A549 (cell line): ENCODE measurements around the gene PPP1R8. TPM values are rescaled to one million over a fixed set of nuclear protein-coding genes. Genes with fewer than 3 reads are reported as not detected.

Experiments used
- ATAC-seq, 2 experiments: fragments of 200-7000 bp in 1 of 2; fragments of >200 bp in 1 of 2; cut with Nextera tagmentation in 1 of 2; cut with Tn5 transposase in 1 of 2; 3 replicates each; pipeline versions ENCODE4 v1.8.0 to v1.9.1; 2018 to 2020; ENCODE audit warnings: mild to moderate bottlenecking in 1 of 2, moderate library complexity in 1 of 2
- CTCF ChIA-PET: fragments of 300-600 bp; sonication (Branson Sonifier 250); formaldehyde crosslinking; extraction: SDS; loops from one replicate; lab custom pipeline; 2021; ENCODE audit warnings: antibody characterized with exemption, inconsistent platforms; lab: Yijun Ruan, JAX
- POLR2A ChIA-PET: fragments of 350-600 bp; formaldehyde crosslinking; extraction: SDS; loops from one replicate; lab custom pipeline; 2021; ENCODE audit warnings: antibody characterized with exemption, inconsistent platforms; lab: Yijun Ruan, JAX
- DNase-seq, 2 experiments: peaks; one replicate each; pipeline versions ENCODE4 v3.0.0 to v3.0.0-alpha.2; 2011 to 2016; ENCODE audit warnings: low read depth in 1 of 2, low spot score in 1 of 2
- FAIRE-seq: peaks from 2 replicates; lab custom pipeline; 2011; peaks lifted over from hg19 to GRCh38; lab: Jason Lieb, UNC
- H3K27ac ChIP-seq, 2 experiments: fragments of >200 bp; sonication (Bioruptor Twin); formaldehyde crosslinking; 3 replicates each; pipeline ENCODE4 v1.5.1; 2016 to 2017
- H3K4me1 ChIP-seq: fragments of >200 bp; sonication (Bioruptor Twin); formaldehyde crosslinking; 3 replicates; pipeline ENCODE4 v1.6.1; 2016
- H3K4me2 ChIP-seq: fragments of >200 bp; sonication (Bioruptor Twin); formaldehyde crosslinking; 3 replicates; pipeline ENCODE4 v1.6.1; 2016
- H3K4me3 ChIP-seq: fragments of >200 bp; sonication (Bioruptor Twin); formaldehyde crosslinking; 3 replicates; pipeline ENCODE4 v1.5.1; 2016
- H3K9me3 ChIP-seq: fragments of >200 bp; sonication (Bioruptor Twin); formaldehyde crosslinking; 3 replicates; pipeline ENCODE4 v1.6.1; 2016
- ATOH8 ChIP-seq: fragments of 250-450 bp; sonication (Bioruptor Pico); IDR thresholded peaks from 2 replicates; pipeline ENCODE4 v1.5.0; 2020; ENCODE audit warnings: low read depth, mild to moderate bottlenecking, moderate library complexity
- CHD2 ChIP-seq: fragments of 150-350 bp; IDR thresholded peaks from 2 replicates; pipeline ENCODE4 v1.6.1; 2014; ENCODE audit warnings: low read length; ENCODE audit not compliant: partially characterized antibody
- EHF ChIP-seq: fragments of 250-450 bp; sonication (Bioruptor Pico); IDR thresholded peaks from 2 replicates; pipeline ENCODE4 v1.5.0; 2020; ENCODE audit warnings: mild to moderate bottlenecking
- EHMT2 ChIP-seq: fragments of 200-600 bp; sonication (generic); IDR thresholded peaks from 2 replicates; pipeline ENCODE4 v1.6.1; 2016; ENCODE audit warnings: antibody characterized with exemption, low read depth, mild to moderate bottlenecking, moderate library complexity
- EP300 ChIP-seq, 2 experiments: fragments of >200 bp; sonication (Bioruptor Twin); formaldehyde crosslinking; IDR thresholded peaks; 2 replicates in 1 of 2; 3 replicates in 1 of 2; pipeline ENCODE4 v1.6.1; 2016 to 2017
- FOSB ChIP-seq: fragments of 250-450 bp; sonication (Bioruptor Pico); IDR thresholded peaks from 2 replicates; pipeline ENCODE4 v1.5.0; 2020; ENCODE audit warnings: mild to moderate bottlenecking, moderate library complexity
- FOXS1 ChIP-seq: fragments of 250-450 bp; sonication (Bioruptor Pico); IDR thresholded peaks from 2 replicates; pipeline ENCODE4 v1.5.0; 2020; ENCODE audit warnings: mild to moderate bottlenecking, moderate library complexity
- GATA3 ChIP-seq: IDR thresholded peaks from 2 replicates; pipeline ENCODE4 v1.6.1; 2012; ENCODE audit warnings: borderline replicate concordance
- HDAC2 ChIP-seq: fragments of 200-600 bp; sonication (generic); IDR thresholded peaks from 2 replicates; pipeline ENCODE4 v1.6.1; 2016
- HEYL ChIP-seq: fragments of 250-450 bp; sonication (Bioruptor Pico); IDR thresholded peaks from 2 replicates; pipeline ENCODE4 v1.8.0; 2021; ENCODE audit warnings: mild to moderate bottlenecking, moderate library complexity
- HOXA7 ChIP-seq: fragments of 250-450 bp; sonication (Bioruptor Pico); IDR thresholded peaks from 2 replicates; pipeline ENCODE4 v1.5.0; 2020; ENCODE audit warnings: mild to moderate bottlenecking, moderate library complexity
- HOXB5 ChIP-seq: fragments of 250-450 bp; sonication (Bioruptor Pico); IDR thresholded peaks from 2 replicates; pipeline ENCODE4 v1.5.0; 2020; ENCODE audit warnings: mild to moderate bottlenecking, moderate library complexity
- JUNB ChIP-seq: fragments of >200 bp; sonication (Bioruptor Twin); formaldehyde crosslinking; IDR thresholded peaks from 2 replicates; pipeline ENCODE4 v1.6.1; 2016
- KDM1A ChIP-seq: fragments of 200-600 bp; sonication (generic); IDR thresholded peaks from 2 replicates; pipeline ENCODE4 v1.6.1; 2016; ENCODE audit warnings: low read depth, mild to moderate bottlenecking
- MAFK ChIP-seq: fragments of 450-650 bp; IDR thresholded peaks from 2 replicates; pipeline ENCODE4 v1.6.1; 2014; ENCODE audit not compliant: partially characterized antibody
- MAZ ChIP-seq: fragments of 150-350 bp; IDR thresholded peaks from 2 replicates; pipeline ENCODE4 v1.6.1; 2014; ENCODE audit warnings: antibody characterized with exemption, low read depth, low read length, borderline replicate concordance
- PHF8 ChIP-seq: fragments of 200-600 bp; sonication (generic); IDR thresholded peaks from 2 replicates; pipeline ENCODE4 v1.6.1; 2016; ENCODE audit warnings: low read depth, mild to moderate bottlenecking, antibody characterized with exemption, moderate library complexity, borderline replicate concordance
- RARB ChIP-seq: fragments of 250-450 bp; sonication (Bioruptor Pico); IDR thresholded peaks from 2 replicates; pipeline ENCODE4 v1.8.0; 2021; ENCODE audit warnings: mild to moderate bottlenecking, moderate library complexity
- RCOR1 ChIP-seq: fragments of 150-350 bp; IDR thresholded peaks from 2 replicates; pipeline ENCODE4 v1.6.1; 2014; ENCODE audit warnings: antibody characterized with exemption, low read length, low read depth
- RFX5 ChIP-seq: fragments of 450-650 bp; IDR thresholded peaks from 2 replicates; pipeline ENCODE4 v1.7.1; 2014; ENCODE audit warnings: antibody characterized with exemption, mild to moderate bottlenecking, moderate library complexity
- RNF2 ChIP-seq: fragments of 200-600 bp; sonication (generic); IDR thresholded peaks from 2 replicates; pipeline ENCODE4 v1.6.1; 2016; ENCODE audit warnings: low read depth, mild to moderate bottlenecking, antibody characterized with exemption, moderate library complexity, borderline replicate concordance
- SMC3 ChIP-seq: fragments of >200 bp; sonication (Bioruptor Twin); formaldehyde crosslinking; IDR thresholded peaks from 3 replicates; pipeline ENCODE4 v1.6.1; 2018; ENCODE audit warnings: inconsistent platforms
- TP53 ChIP-seq: fragments of 250-450 bp; sonication (Bioruptor Pico); IDR thresholded peaks from 2 replicates; pipeline ENCODE4 v1.5.0; 2021; ENCODE audit warnings: mild to moderate bottlenecking, moderate library complexity
- WGBS: methylation state at CpG from one replicate; pipeline ENCODE4 v1.1.6; 2017; ENCODE audit errors: missing lambda C conversion rate; 5-methylcytosine and 5-hydroxymethylcytosine counted together
- polyA plus RNA-seq, 4 experiments: library from polyadenylated mRNA; depleted of rRNA in 3 of 4; stranded (reverse); fragments of >200 nt; fragmentation: RNase III in 1 of 4; extraction: RNeasy Plus Mini Kit Qiagen cat#74134 plus additional on column Dnase treatment in 1 of 4; gene quantifications; 2 replicates in 3 of 4; 3 replicates in 1 of 4; pipeline ENCODE4 v1.2.3, GENCODE V29; 2011 to 2017
- TF ChIP-seq, protein P1 (sequence below): fragments of >200 bp; sonication (Bioruptor Twin); formaldehyde crosslinking; IDR thresholded peaks from 3 replicates; pipeline ENCODE4 v1.6.1; 2016

PPP1R8 gene
- polyA plus RNA-seq, 2 of the 4 experiments (the other 2 are of a cell fraction) = 34.0 to 42.0 TPM

DNA sequence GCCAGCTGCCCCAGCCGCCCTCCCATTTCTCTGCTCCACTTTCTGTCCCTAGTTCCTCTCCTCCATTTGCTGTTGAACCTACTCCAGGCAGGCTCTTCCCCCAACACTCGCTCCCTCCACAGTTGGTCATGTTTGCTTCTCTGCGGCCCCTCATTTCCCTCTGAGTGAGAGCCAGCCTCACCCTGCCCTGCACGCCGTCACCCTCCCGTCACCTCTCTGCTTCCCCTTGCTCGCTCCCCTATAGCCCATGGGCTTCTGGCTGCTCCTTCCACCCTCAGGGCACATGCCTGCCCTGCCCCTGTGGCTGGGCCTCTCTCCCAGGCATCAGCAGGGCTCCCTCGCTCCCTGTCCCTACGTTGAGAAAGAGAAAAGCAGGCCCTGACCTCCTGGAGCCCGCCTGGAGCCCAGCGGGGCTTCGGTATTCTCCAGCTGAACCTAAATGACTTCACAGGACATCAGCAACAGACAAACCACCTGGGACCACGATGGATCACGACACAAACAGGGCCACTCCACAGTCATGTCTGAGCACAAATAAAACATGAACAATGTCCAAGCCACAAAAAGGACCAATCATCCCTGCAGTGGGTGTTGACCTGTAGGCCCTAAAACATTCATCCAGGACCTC is 28.5 kb downstream of the PPP1R8 start:
- Histone ChIP-seq H3K27ac (no peak overlapping the region), H3K9me3 (no peaks in the 10 kb centered on the region), H3K4me3 (no peak overlapping the region), H3K4me1 (0 out of 3 replicates have a peak, but pooled peaks cover 3% of the 10 kb centered on the region), H3K4me2 (no peak overlapping the region)
- CTCF ChIA-PET = interaction anchor here (0.6 to 6.0 kb wide), 7 partner anchors 9 to 227 kb away, joined by 3 to 126 read pairs (median 6); no protein-coding TSS in a partner anchor
- TF ChIP-seq RFX5 (no peak), ATOH8 (CRISPR knock-in tag) (no peak), TP53 (CRISPR knock-in tag) (no peak), KDM1A (no peak), JUNB (no peak)
- FAIRE-seq = no peak
- DNase-seq = no peak
- WGBS = 92% methylated on average over 11 of the region's 14 CpGs
- POLR2A ChIA-PET = interaction anchor here (0.6 kb wide), 1 partner anchor 536 kb away, joined by 5 read pairs; no protein-coding TSS in a partner anchor
- ATAC-seq = no peak

DNA sequence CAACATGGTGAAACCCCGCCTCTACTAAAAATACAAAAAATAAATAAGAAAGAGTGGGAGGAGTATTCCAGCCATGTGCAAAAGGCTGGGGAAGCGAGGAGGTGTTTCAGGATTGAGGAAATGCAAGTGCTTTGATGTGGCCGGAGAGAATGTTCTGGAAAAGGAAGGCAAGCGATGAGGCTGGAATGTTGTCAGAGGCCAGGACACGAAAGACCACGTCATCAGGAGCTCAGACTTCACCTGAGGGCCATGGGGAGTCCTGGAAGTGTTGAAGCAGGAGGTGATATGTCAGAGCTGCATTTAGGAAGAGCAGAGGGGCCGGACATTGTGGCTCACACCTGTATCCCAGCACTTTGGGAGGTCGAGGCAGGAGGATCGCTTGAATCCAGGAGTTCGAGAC is 30.9 kb downstream of the PPP1R8 start:
- TF ChIP-seq MAZ (no peak), HOXB5 (no peak), GATA3 (no peak), CHD2 (no peak), FOSB (CRISPR knock-in tag) (no peak), EP300 (IDR thresholded peaks at IDR 0.05) (no peak), RARB (CRISPR knock-in tag) (no peak), RFX5 (no peak), FOXS1 (CRISPR knock-in tag) (no peak), EHF (CRISPR knock-in tag) (no peak), PHF8 (no peak), SMC3 (no peak), HEYL (CRISPR knock-in tag) (no peak), MAFK (no peak), HDAC2 (no peak), RCOR1 (no peak), EHMT2 (no peak), HOXA7 (CRISPR knock-in tag) (no peak)
- TF ChIP-seq, protein P1, sequence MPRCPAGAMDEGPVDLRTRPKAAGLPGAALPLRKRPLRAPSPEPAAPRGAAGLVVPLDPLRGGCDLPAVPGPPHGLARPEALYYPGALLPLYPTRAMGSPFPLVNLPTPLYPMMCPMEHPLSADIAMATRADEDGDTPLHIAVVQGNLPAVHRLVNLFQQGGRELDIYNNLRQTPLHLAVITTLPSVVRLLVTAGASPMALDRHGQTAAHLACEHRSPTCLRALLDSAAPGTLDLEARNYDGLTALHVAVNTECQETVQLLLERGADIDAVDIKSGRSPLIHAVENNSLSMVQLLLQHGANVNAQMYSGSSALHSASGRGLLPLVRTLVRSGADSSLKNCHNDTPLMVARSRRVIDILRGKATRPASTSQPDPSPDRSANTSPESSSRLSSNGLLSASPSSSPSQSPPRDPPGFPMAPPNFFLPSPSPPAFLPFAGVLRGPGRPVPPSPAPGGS = no peak
- H3K4me2 ChIP-seq = no peak overlapping the region
- DNase-seq (no peak), FAIRE-seq (no peak), ATAC-seq (no peak)
- H3K4me1 ChIP-seq = 0 out of 3 replicates have a peak, but pooled peaks cover 3% of the 10 kb centered on the region
- H3K27ac ChIP-seq = no peak overlapping the region
- WGBS = 83% methylated on average over 10 of the region's 10 CpGs
- no peaks in the 10 kb centered on the region for H3K9me3 ChIP-seq
- no peak overlapping the region for H3K4me3 ChIP-seq
- ChIA-PET CTCF (interaction anchor here (0.6 kb wide), 1 partner anchor 165 kb away, joined by 3 read pairs; no protein-coding TSS in a partner anchor), POLR2A (no interaction called here)

- 59% methylated on average over 3 of the region's 3 CpGs for WGBS
- H3K27ac ChIP-seq = no peak overlapping the region
- H3K9me3 ChIP-seq = no peaks in the 10 kb centered on the region
- H3K4me2 ChIP-seq = no peak overlapping the region
- H3K4me1 ChIP-seq = 0 out of 3 replicates have a peak, but pooled peaks cover 3% of the 10 kb centered on the region
- ATAC-seq = no peak
- TF ChIP-seq RARB (CRISPR knock-in tag) = no peak
- TF ChIP-seq RNF2 = no peak
- TF ChIP-seq, all 56 proteins: peak for 0
- POLR2A ChIA-PET = no interaction called here
- CTCF ChIA-PET = interaction anchor here (0.6 kb wide), 1 partner anchor 109 kb away, joined by 3 read pairs; no protein-coding TSS in a partner anchor
- no peak for FAIRE-seq
- H3K4me3 ChIP-seq = no peak overlapping the region
- DNase-seq = no peak
Observed at GRCh38 chr1:27862004-27862403, 31.4 kb downstream of the PPP1R8 start.
